AG04450 (cell line): ENCODE measurements around the gene AFF1. TPM values are rescaled to one million over a fixed set of nuclear protein-coding genes. Genes with fewer than 3 reads are reported as not detected.

Experiments used
- CTCF ChIA-PET: fragments of 300-600, 350-600 bp; formaldehyde crosslinking; extraction: SDS; loops from one replicate; lab custom pipeline; 2022; ENCODE audit warnings: antibody characterized with exemption, inconsistent platforms; lab: Charles Lee
- POLR2A ChIA-PET: fragments of 350-600 bp; formaldehyde crosslinking; extraction: SDS; loops from one replicate; lab custom pipeline; 2021; ENCODE audit warnings: antibody characterized with exemption, inconsistent platforms; lab: Yijun Ruan, JAX
- DNase-seq: peaks from one replicate; pipeline ENCODE4 v3.0.0-alpha.2; 2011; ENCODE audit warnings: low read depth, low spot score
- H3K27ac ChIP-seq: one replicate; pipeline ENCODE4 v1.5.1; 2012; ENCODE audit warnings: low read depth, low read length, control low read depth
- H3K27me3 ChIP-seq: one replicate; pipeline ENCODE4 v1.6.0; 2012; ENCODE audit warnings: low read length; ENCODE audit not compliant: control insufficient read depth, insufficient read depth
- H3K4me3 ChIP-seq: 2 replicates; pipeline ENCODE4 v1.5.1; 2011; ENCODE audit warnings: mild to moderate bottlenecking, low read depth, low read length, control low read depth
- H3K9me3 ChIP-seq: 2 replicates; pipeline ENCODE4 v1.5.1; 2012; ENCODE audit warnings: low read length; ENCODE audit not compliant: control insufficient read depth, insufficient read depth
- CTCF ChIP-seq: IDR thresholded peaks from 2 replicates; pipeline ENCODE4 v1.5.1; 2011; ENCODE audit warnings: low read depth, low read length, control low read depth, inconsistent platforms
- polyA plus RNA-seq: library from polyadenylated mRNA; depleted of rRNA; stranded (reverse); fragments of >200 nt; gene quantifications from 2 replicates; pipeline ENCODE4 v1.2.3, GENCODE V29; 2011

Gene AFF1
- polyA plus RNA-seq, 1 experiment: 17.2 TPM

GRCh38 chr4:86893136-86893535 is 41.7 kb upstream of the AFF1 start:
- DNase-seq: no peak
- ChIA-PET CTCF (interaction anchor here (0.7 to 3.6 kb wide), 3 partner anchors 23 to 396 kb away, joined by 4 to 125 read pairs (median 4); no protein-coding TSS in a partner anchor), POLR2A (no interaction called here)
- Histone ChIP-seq H3K27ac (no peak overlapping the region), H3K27me3 (no peaks in the 10 kb centered on the region), H3K9me3 (no peaks in the 10 kb centered on the region; the same call in 1 of the 2 replicates), H3K4me3 (no peak overlapping the region)
- TF ChIP-seq CTCF: no peak

GRCh38 chr4:86894455-86894854 is 40.4 kb upstream of the AFF1 start:
- no peak for DNase-seq
- no peak for TF ChIP-seq CTCF
- no peaks in the 10 kb centered on the region; the same call in 1 of the 2 replicates for H3K9me3 ChIP-seq
- H3K4me3 ChIP-seq: no peak overlapping the region
- CTCF ChIA-PET: interaction anchor here (0.7 to 3.6 kb wide), 3 partner anchors 372 to 397 kb away, joined by 3 to 125 read pairs (median 9); no protein-coding TSS in a partner anchor
- no peak overlapping the region for H3K27ac ChIP-seq
- POLR2A ChIA-PET: no interaction called here
- no peaks in the 10 kb centered on the region for H3K27me3 ChIP-seq

DNA sequence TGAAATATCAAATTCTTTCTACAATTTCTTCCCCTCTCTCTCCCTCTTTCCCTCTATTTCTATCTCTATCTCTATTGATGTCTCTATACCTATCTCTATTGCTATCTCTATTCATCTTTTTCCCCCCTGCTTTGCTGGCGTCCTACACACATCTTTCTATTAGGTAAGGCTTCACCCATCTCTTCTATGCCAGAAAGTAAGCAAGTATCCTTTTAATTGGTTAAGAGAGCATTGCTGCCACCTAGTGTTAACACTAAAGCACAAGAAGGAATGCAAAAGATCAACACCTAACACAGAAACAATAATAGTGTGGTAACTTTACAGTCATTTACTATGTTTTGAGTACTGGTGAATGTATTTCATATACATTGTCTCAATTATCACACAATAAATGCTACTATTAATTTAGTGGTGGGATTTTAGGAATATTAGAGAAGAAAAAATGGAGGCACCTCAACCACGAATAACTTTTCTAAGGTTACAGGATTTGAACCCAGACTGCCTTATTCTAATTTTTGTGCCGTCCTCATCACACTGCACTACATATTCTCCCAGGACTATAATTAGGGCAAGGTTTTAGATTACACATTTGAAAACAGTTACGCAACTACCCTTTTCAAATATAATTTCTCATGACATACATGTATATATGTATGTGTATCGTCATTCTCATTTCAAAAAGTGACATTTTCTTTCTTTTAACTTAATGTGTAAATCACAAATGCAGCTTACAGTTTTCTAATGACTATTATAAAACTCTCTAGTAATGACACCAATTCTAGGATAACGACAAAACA is 38.9 kb upstream of the AFF1 start:
- Histone ChIP-seq H3K9me3 (no peaks in the 10 kb centered on the region; the same call in 1 of the 2 replicates), H3K4me3 (no peak overlapping the region), H3K27me3 (no peaks in the 10 kb centered on the region), H3K27ac (no peak overlapping the region)
- DNase-seq: no peak
- ChIA-PET CTCF (interaction anchor here (0.6 to 3.6 kb wide), 6 partner anchors 21 to 399 kb away, joined by 3 to 125 read pairs (median 6); no protein-coding TSS in a partner anchor), POLR2A (no interaction called here)
- peak; percentile 71 for TF ChIP-seq CTCF

DNA sequence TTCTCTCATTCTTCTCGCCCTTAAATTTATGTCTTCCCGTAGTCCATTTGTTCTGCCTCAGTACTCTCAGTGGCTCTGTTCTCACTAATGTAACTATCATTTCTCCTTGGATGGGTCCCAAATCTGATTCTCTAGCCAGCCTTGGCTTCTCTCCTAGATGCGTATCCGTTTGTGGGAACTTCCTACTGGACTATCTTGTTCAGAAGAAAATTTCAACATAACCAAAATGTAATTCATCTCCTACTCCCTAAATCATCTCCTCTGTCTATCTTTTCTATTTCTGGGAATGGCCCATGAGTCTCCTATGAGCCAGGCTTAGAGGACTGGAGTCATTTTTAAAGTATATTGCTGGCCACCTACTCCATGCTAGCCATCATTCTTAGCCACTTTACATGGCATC is 38.2 kb upstream of the AFF1 start:
- ChIA-PET POLR2A (no interaction called here), CTCF (interaction anchor here (1.0 to 3.0 kb wide), 4 partner anchors 396 to 400 kb away, joined by 4 to 31 read pairs (median 26); no protein-coding TSS in a partner anchor)

More for the DNA sequence above, 38.2 kb upstream of the AFF1 start:
- Histone ChIP-seq H3K27ac (no peak overlapping the region), H3K9me3 (no peaks in the 10 kb centered on the region; the same call in 1 of the 2 replicates), H3K27me3 (no peaks in the 10 kb centered on the region), H3K4me3 (no peak overlapping the region)
- no peak for DNase-seq
- TF ChIP-seq CTCF: no peak
